ENCODE data around the gene CEP290. TPM values are rescaled to one million over a fixed set of nuclear protein-coding genes. Genes with fewer than 3 reads are reported as not detected.

CEP290 gene
- total RNA-seq, 1 donor from 2014 or later = 6.6 TPM

DNA sequence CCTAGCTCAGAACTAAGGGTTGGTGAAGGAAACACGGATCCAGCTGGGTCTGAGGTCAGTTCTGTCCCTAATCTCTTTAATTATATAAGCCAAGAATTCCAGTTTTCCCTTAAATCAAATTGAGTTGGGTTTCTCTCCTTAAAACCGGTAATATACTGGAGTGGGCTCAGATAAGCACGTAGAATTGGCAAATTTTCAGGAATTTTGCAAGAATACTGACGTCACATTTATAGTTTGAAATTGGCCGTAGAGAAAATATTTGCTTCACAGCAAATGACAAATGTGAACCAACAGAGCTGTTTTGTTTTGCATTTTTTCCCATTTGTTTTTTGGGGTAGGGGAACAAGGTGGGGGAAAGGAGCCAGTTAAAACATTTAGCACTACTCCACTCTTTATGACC lies 130.1 kb downstream of the CEP290 start:
- Histone ChIP-seq H3K27me3 (ENCODE audit: control insufficient read depth, insufficient read depth, low read length) (no peaks in the 10 kb centered on the region), H3K4me3 (ENCODE audit: low read depth, low read length) (no peak overlapping the region), H3K36me3 (ENCODE audit: control insufficient read depth, insufficient read depth, low read length) (no peaks in the 10 kb centered on the region)
- no peak for DNase-seq (ENCODE audit: low read depth)
- no peak for FAIRE-seq
- TF ChIP-seq, protein P1, sequence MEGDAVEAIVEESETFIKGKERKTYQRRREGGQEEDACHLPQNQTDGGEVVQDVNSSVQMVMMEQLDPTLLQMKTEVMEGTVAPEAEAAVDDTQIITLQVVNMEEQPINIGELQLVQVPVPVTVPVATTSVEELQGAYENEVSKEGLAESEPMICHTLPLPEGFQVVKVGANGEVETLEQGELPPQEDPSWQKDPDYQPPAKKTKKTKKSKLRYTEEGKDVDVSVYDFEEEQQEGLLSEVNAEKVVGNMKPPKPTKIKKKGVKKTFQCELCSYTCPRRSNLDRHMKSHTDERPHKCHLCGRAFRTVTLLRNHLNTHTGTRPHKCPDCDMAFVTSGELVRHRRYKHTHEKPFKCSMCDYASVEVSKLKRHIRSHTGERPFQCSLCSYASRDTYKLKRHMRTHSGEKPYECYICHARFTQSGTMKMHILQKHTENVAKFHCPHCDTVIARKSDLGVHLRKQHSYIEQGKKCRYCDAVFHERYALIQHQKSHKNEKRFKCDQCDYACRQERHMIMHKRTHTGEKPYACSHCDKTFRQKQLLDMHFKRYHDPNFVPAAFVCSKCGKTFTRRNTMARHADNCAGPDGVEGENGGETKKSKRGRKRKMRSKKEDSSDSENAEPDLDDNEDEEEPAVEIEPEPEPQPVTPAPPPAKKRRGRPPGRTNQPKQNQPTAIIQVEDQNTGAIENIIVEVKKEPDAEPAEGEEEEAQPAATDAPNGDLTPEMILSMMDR (IDR thresholded peaks at IDR 0.05; ENCODE audit: insufficient read depth, low read length, severe bottlenecking) = no peak

DNA sequence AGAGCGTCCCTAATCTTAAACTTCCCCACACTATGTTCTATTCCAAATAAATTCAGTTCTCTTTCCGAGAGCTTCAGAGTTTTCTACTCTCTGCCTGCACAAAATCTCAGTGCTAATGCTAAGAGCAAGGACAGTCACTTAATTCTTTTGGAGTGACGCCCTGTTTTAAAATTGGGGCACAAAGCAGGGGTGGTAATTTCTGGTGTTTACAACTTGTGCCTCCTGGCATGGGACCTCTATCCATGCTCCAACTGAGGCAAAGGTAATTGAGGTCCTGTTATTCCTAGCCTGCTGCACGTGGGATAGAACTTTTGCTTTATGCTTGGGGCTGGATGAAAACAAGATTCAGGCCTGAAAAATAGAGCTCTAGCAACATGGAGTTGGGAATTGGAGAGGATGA lies 135.5 kb downstream of the CEP290 start:
- Histone ChIP-seq H3K27me3 (ENCODE audit: control insufficient read depth, insufficient read depth, low read length) (no peaks in the 10 kb centered on the region), H3K4me3 (ENCODE audit: low read depth, low read length) (no peak overlapping the region), H3K36me3 (ENCODE audit: control insufficient read depth, insufficient read depth, low read length) (no peaks in the 10 kb centered on the region)
- TF ChIP-seq, protein P1 (IDR thresholded peaks at IDR 0.05; ENCODE audit: insufficient read depth, low read length, severe bottlenecking) = no peak
- FAIRE-seq (no peak), DNase-seq (ENCODE audit: low read depth) (no peak)

DNA sequence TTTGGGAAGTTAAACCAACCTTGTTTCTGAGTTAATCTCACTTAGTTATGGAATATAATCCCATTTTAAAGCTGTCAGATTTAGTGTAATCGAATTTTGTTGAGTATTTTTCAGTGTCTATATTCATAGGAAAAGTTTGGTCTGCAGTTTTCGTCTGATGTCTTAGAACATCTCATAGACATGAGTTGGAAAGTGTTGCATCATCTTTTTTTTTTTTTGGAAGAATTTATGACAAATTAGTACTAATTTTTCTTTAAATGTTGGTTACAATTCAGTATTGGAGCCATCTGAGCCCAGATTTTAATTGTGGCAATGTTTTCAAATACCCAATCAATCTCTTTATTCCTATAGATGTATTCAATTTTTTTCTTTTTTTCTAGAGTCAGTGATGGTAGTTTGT lies 140.6 kb downstream of the CEP290 start:
- Histone ChIP-seq H3K27me3 (ENCODE audit: control insufficient read depth, insufficient read depth, low read length) (no peaks in the 10 kb centered on the region), H3K36me3 (ENCODE audit: control insufficient read depth, insufficient read depth, low read length) (no peaks in the 10 kb centered on the region), H3K4me3 (ENCODE audit: low read depth, low read length) (no peak overlapping the region)
- DNase-seq (ENCODE audit: low read depth) (no peak), FAIRE-seq (no peak)
- TF ChIP-seq, protein P1 (IDR thresholded peaks at IDR 0.05; ENCODE audit: insufficient read depth, low read length, severe bottlenecking) = no peak

Other genes starting within 250 kb of the CEP290 start
- not detected in 2 replicates for gene C12orf50, start 112.7 kb downstream of the CEP290 start, total RNA-seq
- 27.8 and 44.2 TPM in 2 replicates for gene TMTC3, start 219 bp upstream of the CEP290 start, total RNA-seq